GM23248 (cell line): ENCODE results near the gene LRP5.

ENCODE experiments used
- EZH2 ChIP-seq: fragments of 200-600 bp; sonication (generic); IDR thresholded peaks from 2 replicates; pipeline ENCODE4 v1.6.1; 2018; ENCODE audit warnings: antibody characterized with exemption, mild to moderate bottlenecking; ENCODE audit not compliant: insufficient read depth, poor library complexity, severe bottlenecking
- EZH2phosphoT487 ChIP-seq: fragments of 200-600 bp; sonication (generic); IDR thresholded peaks from 2 replicates; pipeline ENCODE4 v1.6.1; 2018; ENCODE audit warnings: antibody characterized with exemption, moderate library complexity, mild to moderate bottlenecking, low read depth; ENCODE audit not compliant: insufficient read depth

- TF ChIP-seq EZH2phosphoT487 = no peak
- no peak for TF ChIP-seq EZH2
These were observed 121.2 kb downstream of the LRP5 start for GRCh38 chr11:68433541-68433940.
